Vagina (tissue), 2 donors: ENCODE measurements around the gene C15orf40.

Source experiments
- POLR2A ChIP-seq, 2 donors: fragments of 450-650 bp; IDR thresholded peaks; one replicate each; pipeline ENCODE4 v1.6.1; 2017; ENCODE audit warnings: antibody characterized with exemption in 2 of 2, mild to moderate bottlenecking in 2 of 2, moderate library complexity in 2 of 2
- POLR2AphosphoS5 ChIP-seq, 2 donors: sonication (generic); formaldehyde crosslinking; IDR thresholded peaks; one replicate each; pipeline ENCODE4 v1.9.0; 2017; ENCODE audit warnings: antibody characterized with exemption in 2 of 2, mild to moderate bottlenecking in 2 of 2, low read depth in 1 of 2; ENCODE audit not compliant: insufficient read depth in 1 of 2
- TF ChIP-seq, protein P1 (sequence below), 3 experiments: fragments of 450-650 bp in 2 of 3; fragments of 200-600 bp in 1 of 3; sonication (generic) in 1 of 3; IDR thresholded peaks; one replicate each; pipeline ENCODE4 v1.5.1; 2017 to 2019; ENCODE audit warnings: antibody characterized with exemption in 3 of 3, mild to moderate bottlenecking in 2 of 3, moderate library complexity in 2 of 3

DNA sequence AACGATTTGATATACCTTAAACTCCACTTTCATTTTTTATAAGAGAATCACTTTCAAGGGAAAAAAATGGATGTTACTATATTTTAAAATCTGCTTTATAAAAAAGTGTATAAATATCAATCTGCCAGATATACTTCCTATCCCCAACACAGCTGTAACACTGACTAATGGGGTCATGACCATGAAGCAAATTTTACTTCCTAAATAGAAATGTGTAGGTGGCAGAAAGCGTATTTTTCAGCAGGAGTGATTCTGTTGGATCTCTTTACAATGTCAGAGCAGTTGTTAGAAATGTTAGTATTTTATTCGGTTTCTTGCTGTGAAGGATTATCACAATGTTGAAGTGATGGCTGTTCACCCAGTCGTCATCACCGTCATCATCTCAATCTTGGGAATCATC, 5.5 kb upstream of the C15orf40 start:
- TF ChIP-seq, protein P1, sequence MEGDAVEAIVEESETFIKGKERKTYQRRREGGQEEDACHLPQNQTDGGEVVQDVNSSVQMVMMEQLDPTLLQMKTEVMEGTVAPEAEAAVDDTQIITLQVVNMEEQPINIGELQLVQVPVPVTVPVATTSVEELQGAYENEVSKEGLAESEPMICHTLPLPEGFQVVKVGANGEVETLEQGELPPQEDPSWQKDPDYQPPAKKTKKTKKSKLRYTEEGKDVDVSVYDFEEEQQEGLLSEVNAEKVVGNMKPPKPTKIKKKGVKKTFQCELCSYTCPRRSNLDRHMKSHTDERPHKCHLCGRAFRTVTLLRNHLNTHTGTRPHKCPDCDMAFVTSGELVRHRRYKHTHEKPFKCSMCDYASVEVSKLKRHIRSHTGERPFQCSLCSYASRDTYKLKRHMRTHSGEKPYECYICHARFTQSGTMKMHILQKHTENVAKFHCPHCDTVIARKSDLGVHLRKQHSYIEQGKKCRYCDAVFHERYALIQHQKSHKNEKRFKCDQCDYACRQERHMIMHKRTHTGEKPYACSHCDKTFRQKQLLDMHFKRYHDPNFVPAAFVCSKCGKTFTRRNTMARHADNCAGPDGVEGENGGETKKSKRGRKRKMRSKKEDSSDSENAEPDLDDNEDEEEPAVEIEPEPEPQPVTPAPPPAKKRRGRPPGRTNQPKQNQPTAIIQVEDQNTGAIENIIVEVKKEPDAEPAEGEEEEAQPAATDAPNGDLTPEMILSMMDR (IDR thresholded peaks at IDR 0.05), result no peak
- TF ChIP-seq POLR2AphosphoS5 (IDR thresholded peaks at IDR 0.05; ENCODE audit: insufficient read depth in 1 of 2, low read depth in 1 of 2) (no peak), POLR2A (IDR thresholded peaks at IDR 0.05) (no peak)
